Measurements from ENCODE around the gene CHAD. TPM values are rescaled to one million over a fixed set of nuclear protein-coding genes. Genes with fewer than 3 reads are reported as not detected.

CHAD gene
- total and polyA plus RNA-seq, 2 of the 13 experiments (the other 11 are each of a cell fraction or from before 2014, with no cell fraction given), result 1.4 TPM; not detected in 1

DNA sequence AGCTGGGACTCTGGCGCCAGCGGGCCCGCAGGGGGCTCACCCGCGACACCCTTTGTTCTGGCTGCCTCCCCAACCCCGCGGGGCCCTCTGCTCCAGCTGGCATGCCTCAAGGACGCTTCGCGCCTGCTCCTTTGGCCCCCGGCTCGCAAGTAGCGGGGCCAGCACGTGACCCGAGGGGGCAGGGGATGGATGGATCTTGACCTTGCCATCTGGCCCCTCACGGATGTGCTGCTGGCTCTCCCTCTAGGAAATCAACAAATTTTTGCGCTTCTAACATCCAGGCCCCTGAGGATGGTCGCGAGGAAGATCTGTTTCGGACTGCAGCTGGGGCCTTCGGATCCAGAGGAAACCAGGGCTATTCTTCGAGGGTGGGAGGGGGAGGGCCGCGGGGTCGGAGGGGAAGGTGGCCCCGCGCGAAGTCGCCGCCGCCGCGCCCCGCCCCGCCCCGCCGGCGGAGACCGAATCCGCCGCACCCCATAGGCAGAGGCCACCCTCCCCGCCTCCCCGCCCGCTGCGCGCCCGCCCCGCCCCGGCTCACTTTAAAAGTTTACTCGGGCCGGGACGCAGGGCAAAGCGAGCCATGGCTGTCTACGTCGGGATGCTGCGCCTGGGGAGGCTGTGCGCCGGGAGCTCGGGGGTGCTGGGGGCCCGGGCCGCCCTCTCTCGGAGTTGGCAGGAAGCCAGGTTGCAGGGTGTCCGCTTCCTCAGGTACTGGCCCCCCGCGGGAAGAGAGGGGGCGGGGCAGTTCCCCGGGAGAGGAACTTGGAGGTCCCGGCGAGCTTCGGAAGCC, 42.8 kb downstream of the CHAD start, which contains the start of gene ACSF2 (continued):
- TF ChIP-seq, protein P1, sequence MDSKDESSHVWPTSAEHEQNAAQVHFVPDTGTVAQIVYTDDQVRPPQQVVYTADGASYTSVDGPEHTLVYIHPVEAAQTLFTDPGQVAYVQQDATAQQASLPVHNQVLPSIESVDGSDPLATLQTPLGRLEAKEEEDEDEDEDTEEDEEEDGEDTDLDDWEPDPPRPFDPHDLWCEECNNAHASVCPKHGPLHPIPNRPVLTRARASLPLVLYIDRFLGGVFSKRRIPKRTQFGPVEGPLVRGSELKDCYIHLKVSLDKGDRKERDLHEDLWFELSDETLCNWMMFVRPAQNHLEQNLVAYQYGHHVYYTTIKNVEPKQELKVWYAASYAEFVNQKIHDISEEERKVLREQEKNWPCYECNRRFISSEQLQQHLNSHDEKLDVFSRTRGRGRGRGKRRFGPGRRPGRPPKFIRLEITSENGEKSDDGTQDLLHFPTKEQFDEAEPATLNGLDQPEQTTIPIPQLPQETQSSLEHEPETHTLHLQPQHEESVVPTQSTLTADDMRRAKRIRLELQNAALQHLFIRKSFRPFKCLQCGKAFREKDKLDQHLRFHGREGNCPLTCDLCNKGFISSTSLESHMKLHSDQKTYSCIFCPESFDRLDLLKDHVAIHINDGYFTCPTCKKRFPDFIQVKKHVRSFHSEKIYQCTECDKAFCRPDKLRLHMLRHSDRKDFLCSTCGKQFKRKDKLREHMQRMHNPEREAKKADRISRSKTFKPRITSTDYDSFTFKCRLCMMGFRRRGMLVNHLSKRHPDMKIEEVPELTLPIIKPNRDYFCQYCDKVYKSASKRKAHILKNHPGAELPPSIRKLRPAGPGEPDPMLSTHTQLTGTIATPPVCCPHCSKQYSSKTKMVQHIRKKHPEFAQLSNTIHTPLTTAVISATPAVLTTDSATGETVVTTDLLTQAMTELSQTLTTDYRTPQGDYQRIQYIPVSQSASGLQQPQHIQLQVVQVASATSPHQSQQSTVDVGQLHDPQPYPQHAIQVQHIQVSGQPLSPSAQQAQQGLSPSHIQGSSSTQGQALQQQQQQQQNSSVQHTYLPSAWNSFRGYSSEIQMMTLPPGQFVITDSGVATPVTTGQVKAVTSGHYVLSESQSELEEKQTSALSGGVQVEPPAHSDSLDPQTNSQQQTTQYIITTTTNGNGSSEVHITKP (CRISPR knock-in tag; IDR thresholded peaks at IDR 0.05; ENCODE audit: low read depth), result 0 out of 2 replicates have a peak, but pooled peaks have one; percentile 16
- TF ChIP-seq AKNA (CRISPR knock-in tag; IDR thresholded peaks at IDR 0.05; ENCODE audit: borderline replicate concordance) (no peak), STAT5B (CRISPR knock-in tag; IDR thresholded peaks at IDR 0.05) (0 out of 2 replicates have a peak, but pooled peaks have one; percentile 31), ZNF264 (CRISPR knock-in tag; IDR thresholded peaks at IDR 0.05) (no peak), CBX5 (CRISPR knock-in tag; IDR thresholded peaks at IDR 0.05; ENCODE audit: borderline replicate concordance) (no peak), ZKSCAN8 (CRISPR knock-in tag; IDR thresholded peaks at IDR 0.05; ENCODE audit: borderline replicate concordance) (peak; percentile 59; the same call in 1 of the 2 replicates), HDAC2 (CRISPR knock-in tag; IDR thresholded peaks at IDR 0.05) (peak; percentile 35), ZNF564 (CRISPR knock-in tag; IDR thresholded peaks at IDR 0.05) (no peak), ISX (CRISPR knock-in tag; conservative IDR thresholded peaks at IDR 0.05) (no peak), ZNF768 (CRISPR knock-in tag; IDR thresholded peaks at IDR 0.05) (no peak), ZSCAN9 (CRISPR knock-in tag; IDR thresholded peaks at IDR 0.05; ENCODE audit: borderline replicate concordance) (peak; percentile 75; the same call in 1 of the 2 replicates), ATF6 (CRISPR knock-in tag; conservative IDR thresholded peaks at IDR 0.05) (no peak), ZNF746 (CRISPR knock-in tag; IDR thresholded peaks at IDR 0.05) (0 out of 2 replicates have a peak, but pooled peaks have one; percentile 46), REL (CRISPR knock-in tag; conservative IDR thresholded peaks at IDR 0.05) (no peak), SOX6 (IDR thresholded peaks at IDR 0.05) (no peak), SOX6 (CRISPR knock-in tag; IDR thresholded peaks at IDR 0.05) (no peak), SPEN (CRISPR knock-in tag; IDR thresholded peaks at IDR 0.05; ENCODE audit: low read depth) (peak; percentile 49)
